Activated naive CD8-positive, alpha-beta T cell treated with anti-CD3 and anti-CD28 coated beads, Interleukin-2, amount 50 U/mL, for 24 hours (primary cell): ENCODE results near the gene CPA5.
A peak's percentile ranks its signal among the peaks of the same experiment; 100 is the strongest.

ENCODE experiments used
- ATAC-seq: fragments of 150-1000 bp; cut with Tn5 transposase; one replicate; pipeline ENCODE4 v1.10.0; 2021
- DNase-seq: peaks from one replicate; pipeline ENCODE4 v3.0.0; 2021
- H3K27ac Mint-ChIP-seq: one replicate; pipeline ENCODE4 v1.8.0; 2021; ENCODE audit warnings: mild to moderate bottlenecking, mixed read lengths
- H3K27me3 Mint-ChIP-seq: one replicate; pipeline ENCODE4 v1.8.0; 2021; ENCODE audit warnings: mixed read lengths
- H3K36me3 Mint-ChIP-seq: one replicate; pipeline ENCODE4 v1.8.0; 2021; ENCODE audit warnings: low read depth, mixed read lengths
- H3K4me1 Mint-ChIP-seq: one replicate; pipeline ENCODE4 v1.8.0; 2021; ENCODE audit warnings: mixed read lengths
- H3K4me3 Mint-ChIP-seq: one replicate; pipeline ENCODE4 v1.8.0; 2021; ENCODE audit warnings: mild to moderate bottlenecking, moderate library complexity, mixed read lengths
- H3K9me3 Mint-ChIP-seq: one replicate; pipeline ENCODE4 v1.8.0; 2021; ENCODE audit warnings: mixed read lengths

The CPA5 gene

DNA sequence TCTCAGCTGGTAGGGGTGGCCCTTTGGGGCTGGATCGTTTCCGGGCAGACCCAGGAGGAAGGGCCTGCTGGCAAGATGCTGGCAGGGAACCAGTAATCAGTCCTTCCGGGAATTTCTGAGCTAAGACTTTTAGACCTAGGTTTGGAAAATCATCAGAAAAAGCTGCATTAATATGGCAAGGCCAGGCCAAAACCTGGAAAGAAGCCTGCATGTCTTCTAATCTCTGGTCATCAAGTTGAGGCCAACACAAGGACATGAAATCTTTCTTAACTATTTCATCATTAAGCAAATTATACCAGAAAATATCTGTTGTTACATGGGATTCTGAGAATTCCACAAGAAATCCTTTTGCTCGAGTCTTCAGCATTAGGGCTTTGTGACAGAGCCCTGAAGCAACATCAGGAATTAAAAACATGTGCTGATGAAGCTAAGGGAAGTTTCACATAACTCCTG is 55.5 kb downstream of the CPA5 start:
- DNase-seq: no peak
- no peak overlapping the region for H3K27ac Mint-ChIP-seq
- no peak overlapping the region for H3K4me3 Mint-ChIP-seq

DNA sequence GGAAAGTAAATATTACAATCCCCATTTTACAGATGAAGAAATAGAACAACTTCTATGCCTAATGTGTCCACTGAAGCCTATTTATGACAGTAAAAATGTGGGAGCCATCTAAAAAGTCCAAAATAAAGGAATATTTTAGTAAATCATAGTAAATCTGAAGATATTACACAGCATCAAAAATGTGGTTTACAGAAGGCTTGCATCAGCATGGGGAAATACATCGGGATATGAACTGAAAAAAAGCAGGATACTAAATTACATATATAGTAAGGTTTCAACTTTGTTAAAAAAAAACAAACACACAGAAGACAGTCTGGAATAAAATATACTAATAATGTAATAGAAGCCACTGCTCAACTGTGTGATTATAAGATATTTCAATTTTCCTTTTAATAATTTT is 56.5 kb downstream of the CPA5 start:
- H3K27ac Mint-ChIP-seq: no peak overlapping the region
- ATAC-seq (no peak), DNase-seq (no peak)
- H3K9me3 Mint-ChIP-seq: no peaks in the 10 kb centered on the region
- no peak overlapping the region for H3K4me3 Mint-ChIP-seq
- H3K27me3 Mint-ChIP-seq: no peaks in the 10 kb centered on the region
- peaks cover 2% of the 10 kb centered on the region for H3K4me1 Mint-ChIP-seq
- H3K36me3 Mint-ChIP-seq: peaks cover 9% of the 10 kb centered on the region

More for the DNA sequence above, 55.5 kb downstream of the CPA5 start:
- no peak for ATAC-seq
- H3K4me1 Mint-ChIP-seq: peaks cover 4% of the 10 kb centered on the region
- H3K36me3 Mint-ChIP-seq: peaks cover 9% of the 10 kb centered on the region
- H3K27me3 Mint-ChIP-seq: no peaks in the 10 kb centered on the region
- H3K9me3 Mint-ChIP-seq: no peaks in the 10 kb centered on the region

DNA sequence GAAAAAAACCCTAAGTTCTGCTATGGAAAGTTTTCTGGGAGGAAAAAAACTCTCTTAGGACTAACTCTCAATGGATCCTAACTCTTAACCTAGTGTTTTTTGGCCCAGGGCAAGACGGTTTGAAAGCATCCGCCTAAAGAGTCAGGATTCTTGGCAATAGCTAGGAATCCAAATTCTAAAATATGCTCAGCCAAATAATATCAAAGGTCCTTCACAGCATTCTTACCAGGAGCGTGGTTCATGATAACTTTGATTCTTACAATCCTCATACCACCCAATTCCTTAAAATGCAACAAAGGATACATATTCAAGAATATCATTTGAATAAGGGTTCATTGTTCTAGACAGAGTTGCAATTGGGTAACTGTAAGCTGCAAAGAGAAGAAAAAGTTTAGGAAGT is 57.0 kb downstream of the CPA5 start:
- Mint-ChIP-seq H3K4me1 (peaks cover 2% of the 10 kb centered on the region), H3K27me3 (no peaks in the 10 kb centered on the region), H3K36me3 (peaks cover 9% of the 10 kb centered on the region), H3K4me3 (no peak overlapping the region), H3K27ac (no peak overlapping the region), H3K9me3 (no peaks in the 10 kb centered on the region)
- no peak for ATAC-seq
- DNase-seq: no peak

DNA sequence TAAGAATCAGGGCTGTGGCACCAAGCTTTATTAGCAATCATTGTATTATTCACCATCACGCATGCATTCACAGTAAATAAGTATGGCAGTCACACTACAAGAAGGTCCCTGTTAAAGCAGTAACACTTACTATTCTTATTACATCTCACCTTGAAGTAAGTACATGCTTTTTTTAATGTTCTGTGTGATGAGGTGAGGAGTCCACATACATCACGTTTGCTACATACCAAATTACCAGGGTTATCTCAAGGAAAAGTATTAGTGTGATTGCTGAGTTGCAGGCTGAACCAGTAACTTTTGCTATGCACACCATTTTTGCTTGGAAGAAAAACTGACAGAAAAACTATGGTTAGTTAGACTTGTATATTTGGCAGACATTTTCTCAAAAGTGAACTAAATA is 60.4 kb downstream of the CPA5 start:
- H3K4me3 Mint-ChIP-seq: no peak overlapping the region
- peaks cover 3% of the 10 kb centered on the region for H3K4me1 Mint-ChIP-seq
- H3K9me3 Mint-ChIP-seq: no peaks in the 10 kb centered on the region
- H3K27me3 Mint-ChIP-seq: no peaks in the 10 kb centered on the region
- no peak overlapping the region for H3K27ac Mint-ChIP-seq
- peaks cover 9% of the 10 kb centered on the region for H3K36me3 Mint-ChIP-seq
- no peak for ATAC-seq
- no peak for DNase-seq

DNA sequence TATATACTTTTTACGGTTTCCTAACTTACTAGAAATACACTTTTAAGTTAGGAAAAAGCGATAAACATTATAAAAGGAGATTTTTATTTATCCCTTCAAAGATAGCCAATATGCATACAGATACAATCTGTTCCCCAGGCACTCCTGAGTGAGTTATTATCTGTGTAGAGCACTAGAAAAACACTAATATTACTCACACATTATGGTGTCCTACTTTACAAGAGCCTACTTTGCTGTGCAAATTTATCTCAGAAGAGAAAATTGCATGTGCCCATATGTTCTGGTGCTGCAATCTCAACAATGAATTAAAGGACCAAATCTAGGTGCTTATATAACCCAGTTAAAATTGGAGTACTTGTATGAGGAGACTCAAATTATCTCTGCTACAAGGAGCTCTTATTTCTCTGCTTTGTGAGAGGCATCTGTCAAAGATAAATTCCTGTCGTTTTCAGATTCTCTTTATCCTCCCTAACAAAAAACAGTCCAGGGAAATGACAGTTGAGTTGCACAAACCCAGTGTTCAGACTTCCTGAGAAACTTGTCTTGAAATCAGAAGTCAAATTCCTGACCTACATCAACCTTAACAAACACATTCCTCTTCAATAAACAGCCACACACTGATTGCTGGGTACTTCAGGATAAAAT is 64.6 kb downstream of the CPA5 start:
- H3K27ac Mint-ChIP-seq: no peak overlapping the region
- peaks cover 14% of the 10 kb centered on the region for H3K4me1 Mint-ChIP-seq
- peaks cover 4% of the 10 kb centered on the region for H3K36me3 Mint-ChIP-seq
- H3K27me3 Mint-ChIP-seq: no peaks in the 10 kb centered on the region
- ATAC-seq (no peak), DNase-seq (no peak)
- no peaks in the 10 kb centered on the region for H3K9me3 Mint-ChIP-seq
- no peak overlapping the region for H3K4me3 Mint-ChIP-seq

DNA sequence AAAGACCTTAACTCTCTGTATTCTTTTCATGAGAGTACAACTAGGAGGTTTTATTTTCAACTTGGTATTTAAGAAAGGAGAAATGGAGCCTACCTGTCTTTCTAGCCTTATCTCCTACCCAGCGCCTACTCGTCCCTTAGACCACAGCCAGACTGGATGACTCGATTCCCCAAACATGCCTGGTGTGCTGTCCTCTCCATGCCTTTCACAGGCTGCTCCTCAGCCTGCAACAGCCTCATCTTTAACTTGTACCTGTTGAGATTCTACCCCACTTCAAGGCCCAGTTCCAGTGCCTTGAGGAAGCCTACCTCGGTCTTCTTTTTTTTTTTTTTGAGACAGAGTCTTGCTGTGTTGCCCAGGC is 65.1 kb downstream of the CPA5 start:
- peaks cover 4% of the 10 kb centered on the region for H3K36me3 Mint-ChIP-seq
- no peak overlapping the region for H3K4me3 Mint-ChIP-seq
- no peak overlapping the region for H3K27ac Mint-ChIP-seq
- H3K9me3 Mint-ChIP-seq: no peaks in the 10 kb centered on the region
- ATAC-seq (no peak), DNase-seq (no peak)
- H3K4me1 Mint-ChIP-seq: peaks cover 19% of the 10 kb centered on the region
- no peaks in the 10 kb centered on the region for H3K27me3 Mint-ChIP-seq

DNA sequence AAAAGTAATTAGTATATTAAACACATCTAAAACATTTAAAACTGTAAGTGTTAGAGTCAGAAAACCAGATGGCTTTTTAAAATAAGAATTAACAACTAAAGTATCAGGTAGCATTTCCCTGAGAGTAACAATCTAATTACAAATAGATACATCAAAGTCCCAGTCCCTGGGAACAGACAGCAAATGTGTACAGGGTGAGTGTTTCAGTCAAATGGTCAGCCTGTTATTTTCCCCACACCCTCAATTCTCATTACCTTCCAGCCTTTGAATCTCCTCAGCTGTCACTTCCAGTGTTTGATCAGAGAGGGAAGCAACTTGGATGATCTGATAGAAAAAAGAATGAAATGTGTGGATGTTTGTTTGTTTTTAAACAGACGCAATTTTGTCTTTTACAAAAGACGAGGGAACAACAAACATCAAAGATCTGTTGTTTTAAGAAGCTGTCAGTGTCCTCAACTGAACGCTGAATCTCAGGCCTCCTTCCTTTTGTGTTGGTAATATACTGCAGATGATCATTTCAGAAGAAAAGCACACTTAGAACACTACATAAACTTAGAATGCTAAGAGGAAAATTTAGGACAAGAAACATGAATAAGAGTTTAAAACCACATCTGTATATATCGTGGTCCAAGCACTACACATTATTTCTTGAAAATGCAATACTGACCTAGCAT is 66.4 kb downstream of the CPA5 start:
- no peak for DNase-seq
- H3K4me3 Mint-ChIP-seq: no peak overlapping the region
- H3K4me1 Mint-ChIP-seq: peaks cover 30% of the 10 kb centered on the region

DNA sequence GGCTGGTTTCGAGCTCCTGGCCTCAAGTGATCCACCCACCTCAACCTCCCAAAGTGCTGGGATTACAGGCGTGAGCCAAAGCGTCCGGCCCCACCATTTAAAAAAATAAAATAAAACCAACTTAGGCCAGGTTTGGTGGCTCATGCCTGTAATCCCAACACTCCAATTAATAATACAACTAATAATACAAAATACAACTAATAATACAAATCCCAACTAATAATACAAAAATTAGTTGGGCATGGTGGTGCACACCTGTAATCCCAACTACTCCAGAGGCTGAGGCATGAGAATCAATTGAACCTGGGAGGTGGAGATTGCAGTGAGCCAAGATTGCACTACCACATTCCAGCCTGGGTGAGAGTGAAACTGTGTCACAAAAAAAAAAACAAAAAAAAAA is 68.6 kb downstream of the CPA5 start:
- Mint-ChIP-seq H3K4me1 (peaks cover 52% of the 10 kb centered on the region), H3K4me3 (no peak overlapping the region), H3K27ac (no peak overlapping the region), H3K36me3 (peaks cover 4% of the 10 kb centered on the region), H3K27me3 (no peaks in the 10 kb centered on the region), H3K9me3 (no peaks in the 10 kb centered on the region)
- no peak for ATAC-seq
- no peak for DNase-seq

More for the DNA sequence above, 66.4 kb downstream of the CPA5 start:
- no peak for ATAC-seq
- Mint-ChIP-seq H3K9me3 (no peaks in the 10 kb centered on the region), H3K27me3 (no peaks in the 10 kb centered on the region), H3K27ac (no peak overlapping the region), H3K36me3 (peaks cover 4% of the 10 kb centered on the region)

DNA sequence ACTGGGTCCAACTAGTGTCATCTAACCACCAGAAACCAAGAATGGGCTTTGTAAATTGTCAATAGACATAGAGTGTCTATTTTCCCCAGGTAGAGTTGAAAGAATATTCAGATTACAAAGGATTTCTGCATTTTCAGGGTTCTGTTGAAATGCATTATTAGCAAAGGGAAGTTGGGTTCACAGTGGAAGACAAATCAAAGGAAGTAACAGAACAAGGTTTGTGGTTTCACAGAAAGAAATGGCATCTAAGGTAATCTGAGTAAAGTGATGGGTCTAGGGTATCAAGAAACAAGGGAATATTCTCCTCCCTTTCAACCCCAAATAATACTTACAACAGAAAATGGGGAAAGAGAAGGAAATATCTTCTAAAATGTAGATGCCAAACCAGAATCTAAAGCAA is 70.4 kb downstream of the CPA5 start:
- no peak for DNase-seq
- peaks cover 4% of the 10 kb centered on the region for H3K36me3 Mint-ChIP-seq
- no peaks in the 10 kb centered on the region for H3K27me3 Mint-ChIP-seq
- H3K4me3 Mint-ChIP-seq: no peak overlapping the region
- ATAC-seq: no peak
- H3K27ac Mint-ChIP-seq: no peak overlapping the region
- peaks cover 67% of the 10 kb centered on the region for H3K4me1 Mint-ChIP-seq
- no peaks in the 10 kb centered on the region for H3K9me3 Mint-ChIP-seq

DNA sequence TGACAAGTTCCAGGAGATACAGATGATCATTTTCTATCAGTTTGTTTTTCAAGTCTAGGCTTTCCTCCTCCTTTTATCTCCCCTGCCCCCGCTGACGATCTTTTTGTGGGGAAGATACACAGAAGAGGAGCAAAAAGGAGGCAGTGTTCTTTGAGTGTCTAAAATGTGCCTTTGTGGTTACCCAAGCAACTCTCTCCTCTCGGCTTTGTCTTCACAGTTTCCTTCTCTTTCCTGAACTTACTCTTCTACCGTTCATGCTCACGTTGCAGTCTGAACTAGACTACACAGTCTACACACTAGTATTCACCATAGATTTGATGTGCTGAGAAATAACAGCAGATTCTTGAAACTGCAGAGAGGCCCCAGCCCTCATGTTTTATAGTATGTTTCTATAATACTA is 72.6 kb downstream of the CPA5 start:
- Mint-ChIP-seq H3K36me3 (no peaks in the 10 kb centered on the region), H3K9me3 (no peaks in the 10 kb centered on the region), H3K4me1 (peaks cover 76% of the 10 kb centered on the region), H3K27ac (peak overlapping the region; percentile 80), H3K27me3 (no peaks in the 10 kb centered on the region), H3K4me3 (peak overlapping the region; percentile 50)
- peak; percentile 70 for ATAC-seq
- no peak for DNase-seq

DNA sequence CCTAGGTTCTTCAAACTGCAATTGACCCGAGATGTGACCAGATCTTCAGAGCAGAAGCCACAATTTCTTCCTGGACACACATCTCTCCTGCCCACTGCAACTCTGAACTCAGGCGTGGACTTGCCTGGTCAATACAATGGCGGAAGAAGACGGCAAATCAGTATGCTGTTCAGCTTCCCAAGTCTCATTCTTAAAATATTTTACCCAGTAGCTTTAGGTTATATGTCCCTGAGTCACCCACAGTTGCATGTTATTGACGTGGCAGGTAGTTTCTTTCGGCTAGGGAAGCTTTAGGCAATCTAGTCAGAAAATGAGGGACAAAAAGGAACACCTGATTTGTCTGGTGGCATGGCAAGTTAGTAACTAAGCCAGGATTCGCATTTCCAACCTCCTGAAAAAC is 73.7 kb downstream of the CPA5 start:
- Mint-ChIP-seq H3K27ac (no peak overlapping the region), H3K27me3 (no peaks in the 10 kb centered on the region), H3K4me3 (no peak overlapping the region), H3K4me1 (peaks cover 74% of the 10 kb centered on the region), H3K36me3 (no peaks in the 10 kb centered on the region), H3K9me3 (no peaks in the 10 kb centered on the region)
- DNase-seq (no peak), ATAC-seq (no peak)
